C4-2B (cell line): ENCODE measurements around the gene ST8SIA5.

Experiments used
- H3K27ac ChIP-seq: fragments of 450-650 bp; 2 replicates; pipeline ENCODE4 v1.5.1; 2017
- ZFX ChIP-seq: fragments of 450-650 bp; IDR thresholded peaks from 2 replicates; pipeline ENCODE4 v1.6.1; 2017
- TF ChIP-seq, protein P1 (sequence below): fragments of 450-650 bp; conservative IDR thresholded peaks from 2 replicates; pipeline ENCODE4 v1.5.1; 2017; ENCODE audit warnings: mild to moderate bottlenecking

The ST8SIA5 gene

GRCh38 chr18:46696702-46697101, 60.2 kb downstream of the ST8SIA5 start:
- TF ChIP-seq, protein P1, sequence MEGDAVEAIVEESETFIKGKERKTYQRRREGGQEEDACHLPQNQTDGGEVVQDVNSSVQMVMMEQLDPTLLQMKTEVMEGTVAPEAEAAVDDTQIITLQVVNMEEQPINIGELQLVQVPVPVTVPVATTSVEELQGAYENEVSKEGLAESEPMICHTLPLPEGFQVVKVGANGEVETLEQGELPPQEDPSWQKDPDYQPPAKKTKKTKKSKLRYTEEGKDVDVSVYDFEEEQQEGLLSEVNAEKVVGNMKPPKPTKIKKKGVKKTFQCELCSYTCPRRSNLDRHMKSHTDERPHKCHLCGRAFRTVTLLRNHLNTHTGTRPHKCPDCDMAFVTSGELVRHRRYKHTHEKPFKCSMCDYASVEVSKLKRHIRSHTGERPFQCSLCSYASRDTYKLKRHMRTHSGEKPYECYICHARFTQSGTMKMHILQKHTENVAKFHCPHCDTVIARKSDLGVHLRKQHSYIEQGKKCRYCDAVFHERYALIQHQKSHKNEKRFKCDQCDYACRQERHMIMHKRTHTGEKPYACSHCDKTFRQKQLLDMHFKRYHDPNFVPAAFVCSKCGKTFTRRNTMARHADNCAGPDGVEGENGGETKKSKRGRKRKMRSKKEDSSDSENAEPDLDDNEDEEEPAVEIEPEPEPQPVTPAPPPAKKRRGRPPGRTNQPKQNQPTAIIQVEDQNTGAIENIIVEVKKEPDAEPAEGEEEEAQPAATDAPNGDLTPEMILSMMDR = no peak
- TF ChIP-seq ZFX = no peak
- no peak overlapping the region for H3K27ac ChIP-seq

DNA sequence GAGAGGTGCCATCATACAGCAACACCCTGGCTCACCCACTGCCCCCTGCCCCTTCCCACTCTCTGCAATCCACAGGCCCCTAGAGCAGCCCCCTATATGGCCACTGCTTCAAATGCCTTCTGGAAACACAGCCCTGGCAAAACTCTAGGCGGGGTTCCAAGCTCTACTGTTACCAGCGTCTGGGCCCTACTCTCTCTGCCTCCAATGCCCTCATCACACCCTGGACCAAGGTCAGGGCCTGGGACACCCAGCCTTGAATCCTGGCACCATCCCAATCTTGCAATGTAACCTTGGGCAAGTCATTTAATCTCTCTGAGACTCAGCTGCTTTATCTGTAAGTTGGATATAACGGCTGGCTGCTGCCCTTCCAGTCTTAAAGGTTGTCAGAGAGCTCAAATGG, 60.6 kb downstream of the ST8SIA5 start:
- no peak overlapping the region for H3K27ac ChIP-seq
- TF ChIP-seq, protein P1 = no peak
- TF ChIP-seq ZFX = no peak

- no peak for TF ChIP-seq ZFX
- TF ChIP-seq, protein P1 = no peak
- no peak overlapping the region for H3K27ac ChIP-seq
Measured at GRCh38 chr18:46693996-46694395, 62.9 kb downstream of the ST8SIA5 start.

GRCh38 chr18:46688853-46689525, 67.9 kb downstream of the ST8SIA5 start:
- no peak overlapping the region for H3K27ac ChIP-seq
- no peak for TF ChIP-seq ZFX
- TF ChIP-seq, protein P1 = no peak

DNA sequence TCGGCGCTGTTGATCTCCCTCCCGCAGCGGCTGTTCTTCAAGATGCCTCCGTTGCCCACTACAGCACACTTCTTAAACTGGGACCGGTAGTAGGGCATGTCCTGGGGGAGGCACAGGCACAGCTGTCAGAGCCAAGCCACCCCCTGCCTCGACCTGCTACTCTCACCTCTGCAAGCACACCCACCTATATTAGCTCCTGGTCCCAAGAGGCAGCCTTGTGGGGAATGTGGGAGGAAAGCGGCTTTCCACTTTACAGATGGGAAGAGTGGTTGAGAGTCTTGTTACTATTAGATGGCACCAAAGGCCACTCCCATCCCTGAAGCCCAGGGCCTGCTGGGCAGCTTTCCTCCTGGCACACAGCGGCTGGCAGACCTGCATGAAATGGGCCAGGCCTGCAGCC, 70.7 kb downstream of the ST8SIA5 start:
- H3K27ac ChIP-seq = no peak overlapping the region
- TF ChIP-seq, protein P1 = no peak
- TF ChIP-seq ZFX = no peak

DNA sequence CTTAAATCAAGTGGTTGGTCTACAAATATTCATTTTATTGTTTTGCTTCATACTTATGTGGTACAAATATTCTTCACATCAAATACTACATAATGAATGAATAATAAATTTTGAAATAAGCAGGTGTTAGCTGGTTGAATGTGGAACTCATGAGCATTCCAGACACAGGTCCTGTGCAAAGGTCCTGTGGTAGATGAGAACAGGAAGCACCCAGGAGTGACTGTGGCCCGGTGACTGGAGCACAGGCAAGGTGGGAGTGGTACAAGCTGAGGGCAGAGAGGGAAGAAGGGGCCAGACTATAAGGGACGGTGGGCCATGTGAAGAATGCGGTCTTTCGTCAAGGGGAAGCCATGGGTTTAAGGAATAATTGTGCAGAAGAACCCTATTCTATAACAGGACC, 73.6 kb downstream of the ST8SIA5 start:
- TF ChIP-seq, protein P1 = no peak
- TF ChIP-seq ZFX = no peak
- no peak overlapping the region for H3K27ac ChIP-seq

DNA sequence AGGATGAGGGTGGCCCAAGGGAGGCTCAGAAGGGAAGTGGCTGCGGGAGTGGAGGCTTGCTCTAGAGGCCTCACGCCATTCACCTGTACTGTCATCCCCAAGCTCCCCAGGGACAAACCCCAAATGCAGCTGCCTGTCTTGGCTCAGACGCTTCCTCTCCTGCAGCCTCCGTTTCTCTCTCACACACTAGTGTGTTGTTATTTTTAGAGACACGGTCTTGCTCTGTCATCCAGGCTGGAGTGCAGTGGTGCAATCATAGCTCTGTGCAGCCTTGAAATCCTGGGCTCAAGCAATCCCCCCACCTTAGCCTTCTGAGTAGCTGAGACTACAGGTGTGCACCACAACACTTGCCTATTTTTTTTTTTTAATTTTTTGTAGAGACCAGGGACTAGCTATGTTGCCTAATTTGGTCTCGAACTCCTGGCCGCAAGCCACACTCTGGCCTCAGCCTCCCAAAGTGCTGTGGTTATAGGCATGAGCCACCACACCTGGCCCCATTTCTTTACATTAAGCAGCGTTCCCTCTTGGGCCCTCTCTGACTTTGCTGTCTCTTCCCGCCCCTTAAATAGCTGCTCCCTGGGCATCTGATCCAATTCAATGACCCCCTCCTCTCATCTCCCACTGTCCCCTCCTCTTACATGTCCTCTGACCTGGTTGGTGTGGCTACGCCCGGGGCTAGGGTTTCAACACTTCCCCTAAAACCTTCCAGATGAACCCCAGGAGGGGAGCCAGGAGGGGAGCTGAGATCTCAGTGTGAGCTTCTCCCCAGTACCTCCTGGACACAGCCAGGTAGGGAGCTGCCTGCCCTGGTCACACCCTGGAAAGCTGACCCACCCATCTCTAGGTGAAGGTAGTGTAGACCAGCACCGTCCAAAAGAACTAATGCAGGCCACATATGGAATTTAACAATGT, 75.8 kb downstream of the ST8SIA5 start:
- H3K27ac ChIP-seq = no peak overlapping the region
- no peak for TF ChIP-seq ZFX
- TF ChIP-seq, protein P1 = no peak
